ENCODE measurements around the gene NT5DC1.
"Not testable (repeated sequence)": the region's sequence is repeated elsewhere in the genome, so short reads cannot be mapped to it uniquely, and the experiment has no call there.

NT5DC1 gene

DNA sequence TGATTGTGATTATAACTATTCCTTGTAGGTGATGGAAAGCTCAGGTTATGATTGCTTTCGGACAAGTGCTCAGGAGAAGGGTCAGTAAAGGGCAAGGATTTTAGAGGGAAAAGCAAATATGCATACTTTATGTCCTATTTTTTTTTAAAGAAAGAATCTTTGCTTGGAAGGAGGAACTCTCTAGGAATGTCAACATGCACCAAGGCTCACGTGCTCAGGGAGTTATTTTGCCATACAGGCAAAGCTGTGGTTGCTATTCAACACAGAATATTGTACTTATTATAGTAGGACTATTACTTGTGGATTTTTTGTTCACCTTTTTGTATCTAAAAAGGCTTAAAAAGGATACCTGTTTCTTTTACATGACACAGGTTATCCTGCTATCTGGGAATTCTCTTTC lies 182.0 kb downstream of the NT5DC1 start:
- no peak for DNase-seq

DNA sequence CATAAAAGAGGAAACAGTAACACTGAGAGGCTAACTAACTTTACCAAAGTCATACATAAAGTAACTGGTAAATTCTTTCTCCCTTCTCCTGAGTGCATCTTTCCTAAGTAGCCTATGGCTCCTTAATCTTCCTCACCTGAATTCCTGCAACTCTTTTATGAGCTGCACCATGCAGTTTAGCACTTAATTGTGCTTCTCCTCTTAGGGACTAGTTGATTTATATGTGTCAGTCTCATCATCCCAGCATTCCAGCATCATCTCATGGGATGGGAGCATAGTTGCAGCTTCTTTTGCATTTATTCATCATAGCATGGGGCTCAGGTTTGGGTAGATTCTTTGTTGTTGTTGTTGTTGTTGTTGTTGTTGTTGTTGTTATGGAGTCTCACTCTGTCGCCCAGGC lies 182.5 kb downstream of the NT5DC1 start:
- DNase-seq, result no peak

- not testable (repeated sequence) for DNase-seq
Measured at GRCh38 chr6:116284984-116285383, 184.3 kb downstream of the NT5DC1 start.

GRCh38 chr6:116286773-116287358 lies 186.2 kb downstream of the NT5DC1 start:
- no peak for DNase-seq

DNA sequence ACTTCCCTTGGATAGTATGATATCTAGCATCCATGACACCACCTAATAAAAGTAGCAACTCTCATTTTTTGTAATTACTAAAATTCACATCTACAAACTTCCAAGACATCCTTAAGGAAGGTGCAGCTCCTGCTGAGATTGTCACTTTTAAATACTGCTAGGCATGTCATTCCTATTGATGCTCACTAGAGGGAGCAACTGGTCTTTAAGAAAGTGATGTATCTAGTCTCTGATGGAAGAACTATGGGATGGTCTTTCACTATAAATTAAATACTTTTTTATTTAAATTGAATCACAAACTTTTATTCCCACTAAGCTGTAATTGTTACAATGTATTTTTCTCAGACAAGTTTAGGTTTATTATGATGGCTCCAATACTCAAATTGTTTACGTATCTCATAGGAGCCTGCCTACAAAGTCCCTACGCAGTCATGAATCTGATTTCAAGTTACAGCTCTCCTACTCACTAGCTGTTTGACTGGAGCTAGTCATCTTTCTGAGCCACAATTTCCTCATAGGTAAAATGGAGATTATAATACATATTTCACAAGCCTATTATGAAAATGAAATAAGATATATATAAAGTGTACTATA lies 187.1 kb downstream of the NT5DC1 start:
- DNase-seq, result no peak

- DNase-seq, result no peak
Measured at GRCh38 chr6:116289876-116290275, 189.2 kb downstream of the NT5DC1 start.

GRCh38 chr6:116290799-116291198 lies 190.1 kb downstream of the NT5DC1 start:
- DNase-seq, result no peak

GRCh38 chr6:116291701-116292396 lies 191.2 kb downstream of the NT5DC1 start:
- DNase-seq, result no peak

GRCh38 chr6:116292553-116292952 lies 191.9 kb downstream of the NT5DC1 start:
- DNase-seq, result no peak

- no peak for DNase-seq
Measured at GRCh38 chr6:116298273-116298672, 197.6 kb downstream of the NT5DC1 start.

DNA sequence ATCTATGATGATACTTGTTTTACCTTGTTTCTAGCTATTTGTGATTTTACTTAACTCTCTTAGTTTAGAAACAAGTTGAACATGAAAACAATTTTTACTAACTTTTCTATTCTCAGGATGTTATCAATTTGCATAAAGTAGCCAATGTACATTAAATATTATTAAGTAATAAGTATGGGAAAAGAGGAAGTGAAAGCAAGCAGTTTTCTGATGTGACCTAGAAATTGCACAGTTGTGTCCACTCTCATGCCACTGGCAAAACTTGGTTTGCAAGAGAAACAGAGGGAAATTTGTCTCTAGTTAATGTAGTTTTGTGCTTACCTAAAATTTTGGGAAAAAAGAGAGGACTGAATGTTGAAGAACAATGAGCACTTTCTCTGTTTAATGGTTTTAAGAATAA lies 198.3 kb downstream of the NT5DC1 start:
- no peak for DNase-seq
